ENCODE results near the gene GCSAM.
"Not testable (repeated sequence)": the region's sequence is repeated elsewhere in the genome, so short reads cannot be mapped to it uniquely, and the experiment has no call there.

The GCSAM gene

DNA sequence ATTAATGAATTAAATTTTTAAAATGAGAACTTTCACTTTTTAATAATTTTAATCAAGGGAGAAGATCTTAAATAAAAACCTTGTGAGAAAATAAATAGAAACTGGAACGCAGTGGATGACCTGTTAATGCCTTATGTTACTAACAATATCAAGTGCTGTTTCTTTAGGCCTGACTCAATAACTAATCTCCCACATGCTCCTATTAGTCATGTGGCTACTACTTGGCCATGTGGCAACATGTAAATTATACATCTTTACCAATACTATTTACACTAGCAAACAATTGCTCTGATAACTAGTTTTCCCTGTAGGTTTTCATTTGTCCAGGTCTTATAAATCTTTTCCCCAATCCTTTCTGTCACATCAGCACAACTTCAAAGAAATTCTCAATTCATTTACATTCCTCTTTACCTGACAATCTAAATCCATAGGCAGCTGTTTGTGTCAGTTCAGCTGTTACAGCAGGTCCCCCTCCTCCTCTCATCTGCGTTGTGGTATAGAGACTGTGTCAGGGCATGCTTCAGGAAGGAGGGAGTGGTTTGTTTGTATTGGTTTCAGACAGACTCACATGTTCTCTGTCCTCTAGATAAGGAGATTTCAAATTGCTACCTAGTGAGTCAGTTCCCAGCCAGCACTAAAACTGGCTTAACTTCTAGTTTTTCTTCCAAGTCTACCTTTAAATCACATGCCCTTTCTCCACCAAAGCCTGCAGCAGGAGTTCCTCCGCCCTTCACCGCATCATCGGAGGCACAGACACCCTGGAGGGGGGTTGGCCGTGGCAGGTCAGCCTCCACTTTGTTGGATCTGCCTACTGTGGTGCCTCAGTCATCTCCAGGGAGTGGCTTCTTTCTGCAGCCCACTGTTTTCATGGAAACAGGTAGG lies 58.2 kb downstream of the GCSAM start:
- no peaks in the 10 kb centered on the region for H3K4me1 ChIP-seq (ENCODE audit: control insufficient read depth in 1 of 2, insufficient read depth in 1 of 2, low read depth in 1 of 2, low read length in 1 of 2)
- peaks cover 52% of the 10 kb centered on the region for H3K27me3 ChIP-seq
- TF ChIP-seq, protein P1, sequence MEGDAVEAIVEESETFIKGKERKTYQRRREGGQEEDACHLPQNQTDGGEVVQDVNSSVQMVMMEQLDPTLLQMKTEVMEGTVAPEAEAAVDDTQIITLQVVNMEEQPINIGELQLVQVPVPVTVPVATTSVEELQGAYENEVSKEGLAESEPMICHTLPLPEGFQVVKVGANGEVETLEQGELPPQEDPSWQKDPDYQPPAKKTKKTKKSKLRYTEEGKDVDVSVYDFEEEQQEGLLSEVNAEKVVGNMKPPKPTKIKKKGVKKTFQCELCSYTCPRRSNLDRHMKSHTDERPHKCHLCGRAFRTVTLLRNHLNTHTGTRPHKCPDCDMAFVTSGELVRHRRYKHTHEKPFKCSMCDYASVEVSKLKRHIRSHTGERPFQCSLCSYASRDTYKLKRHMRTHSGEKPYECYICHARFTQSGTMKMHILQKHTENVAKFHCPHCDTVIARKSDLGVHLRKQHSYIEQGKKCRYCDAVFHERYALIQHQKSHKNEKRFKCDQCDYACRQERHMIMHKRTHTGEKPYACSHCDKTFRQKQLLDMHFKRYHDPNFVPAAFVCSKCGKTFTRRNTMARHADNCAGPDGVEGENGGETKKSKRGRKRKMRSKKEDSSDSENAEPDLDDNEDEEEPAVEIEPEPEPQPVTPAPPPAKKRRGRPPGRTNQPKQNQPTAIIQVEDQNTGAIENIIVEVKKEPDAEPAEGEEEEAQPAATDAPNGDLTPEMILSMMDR (IDR thresholded peaks at IDR 0.05) = no peak
- H3K9me3 ChIP-seq = no peaks in the 10 kb centered on the region
- H3K27ac ChIP-seq = no peak overlapping the region
- no peak overlapping the region for H3K4me3 ChIP-seq (ENCODE audit: low read depth in 1 of 2, low read length in 1 of 2)
- no peaks in the 10 kb centered on the region for H3K36me3 ChIP-seq

DNA sequence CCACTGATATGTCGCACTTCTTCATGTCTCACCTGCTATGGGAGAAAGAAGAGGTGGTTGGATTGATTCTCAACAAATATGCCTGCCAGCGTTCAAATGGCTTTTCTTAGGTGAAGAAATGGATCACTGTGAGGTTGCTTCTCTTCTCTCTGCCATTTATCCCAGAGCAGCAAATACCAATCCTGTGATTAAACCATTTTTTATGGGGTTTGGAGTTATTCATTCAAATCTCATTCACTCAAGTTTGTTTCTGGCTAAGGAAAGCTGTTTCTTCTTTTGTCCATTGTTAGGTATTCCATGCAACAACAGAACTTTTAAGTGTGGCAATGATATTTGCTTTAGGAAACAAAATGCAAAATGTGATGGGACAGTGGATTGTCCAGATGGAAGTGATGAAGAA lies 59.0 kb downstream of the GCSAM start:
- Histone ChIP-seq H3K4me1 (ENCODE audit: control insufficient read depth in 1 of 2, insufficient read depth in 1 of 2, low read depth in 1 of 2, low read length in 1 of 2) (no peaks in the 10 kb centered on the region), H3K27ac (no peak overlapping the region), H3K36me3 (no peaks in the 10 kb centered on the region), H3K27me3 (peaks cover 44% of the 10 kb centered on the region), H3K9me3 (no peaks in the 10 kb centered on the region), H3K4me3 (ENCODE audit: low read depth in 1 of 2, low read length in 1 of 2) (no peak overlapping the region)
- TF ChIP-seq, protein P1 (IDR thresholded peaks at IDR 0.05) = no peak

DNA sequence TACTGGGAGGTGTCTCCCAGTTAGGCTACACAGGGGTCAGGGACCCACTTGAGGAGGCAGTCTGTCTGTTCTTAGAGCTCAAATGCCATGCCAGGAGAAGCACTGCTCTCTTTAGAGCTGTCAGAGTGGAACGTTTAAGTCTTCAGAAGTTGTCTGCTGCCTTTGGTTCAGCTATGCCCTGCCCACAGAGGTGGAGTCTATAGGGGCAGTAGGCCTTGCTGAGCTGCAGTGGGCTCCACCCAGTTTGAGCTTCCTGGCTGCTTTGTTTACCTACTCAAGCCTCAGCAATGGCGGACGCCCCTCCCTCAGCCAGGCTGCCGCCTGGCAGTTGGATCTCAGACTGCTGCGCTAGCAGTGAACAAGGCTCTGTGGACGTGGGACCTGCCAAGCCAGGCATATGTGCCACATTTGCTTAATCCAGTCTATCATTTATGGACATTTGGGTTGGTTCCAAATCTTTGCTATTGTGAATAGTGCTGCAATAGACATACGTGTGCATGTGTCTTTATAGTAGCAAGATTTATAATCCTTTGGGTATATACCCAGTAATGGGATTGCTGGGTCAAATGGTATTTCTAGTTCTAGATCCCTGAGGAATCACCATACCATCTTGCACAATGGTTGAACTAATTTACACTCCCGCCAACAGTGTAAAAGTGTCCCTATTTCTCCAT lies 60.5 kb downstream of the GCSAM start:
- H3K4me3 ChIP-seq (ENCODE audit: low read depth in 1 of 2, low read length in 1 of 2) = not testable (repeated sequence)

More for the DNA sequence above, 60.5 kb downstream of the GCSAM start:
- H3K4me1 ChIP-seq (ENCODE audit: control insufficient read depth in 1 of 2, insufficient read depth in 1 of 2, low read depth in 1 of 2, low read length in 1 of 2); H3K27ac ChIP-seq; H3K9me3 ChIP-seq; H3K36me3 ChIP-seq: not testable (repeated sequence)
- peaks cover 33% of the 10 kb centered on the region for H3K27me3 ChIP-seq
